Measurements from ENCODE around the gene ASCL1.

ASCL1 gene

GRCh38 chr12:102957339-102958050 lies at the start of gene ASCL1:
ASCL1 (plus strand) TSS chr12:102957674; CDS start chr12:102958245, 571 bp downstream.
- no peak for DNase-seq (ENCODE audit: low spot score)

GRCh38 chr12:102907918-102908317 lies 49.6 kb upstream of the ASCL1 start:
- DNase-seq (ENCODE audit: low spot score) = no peak

GRCh38 chr12:102910137-102910536 lies 47.3 kb upstream of the ASCL1 start:
- DNase-seq (ENCODE audit: low spot score) = no peak

GRCh38 chr12:102910792-102911191 lies 46.7 kb upstream of the ASCL1 start:
- DNase-seq (ENCODE audit: low spot score) = no peak

- DNase-seq (ENCODE audit: low spot score) = no peak
Observed at GRCh38 chr12:102911320-102911719, 46.2 kb upstream of the ASCL1 start.

- no peak for DNase-seq (ENCODE audit: low spot score)
Observed at GRCh38 chr12:102912258-102912657, 45.2 kb upstream of the ASCL1 start.

- no peak for DNase-seq (ENCODE audit: low spot score)
Observed at GRCh38 chr12:102913453-102914226, 43.8 kb upstream of the ASCL1 start.

- DNase-seq (ENCODE audit: low spot score) = no peak
Observed at GRCh38 chr12:102916252-102917025, 41.0 kb upstream of the ASCL1 start.

GRCh38 chr12:102917026-102917787 lies 40.3 kb upstream of the ASCL1 start, which contains the start of gene PAH:
PAH (minus strand) TSS chr12:102917244; CDS start chr12:102917130, 114 bp downstream.
- DNase-seq (ENCODE audit: low spot score) = peak; percentile 54

GRCh38 chr12:102918840-102919239 lies 38.6 kb upstream of the ASCL1 start:
- DNase-seq (ENCODE audit: low spot score) = no peak

GRCh38 chr12:102920271-102920670 lies 37.2 kb upstream of the ASCL1 start:
- DNase-seq (ENCODE audit: low spot score) = peak; percentile 50

- DNase-seq (ENCODE audit: low spot score) = no peak
Observed at GRCh38 chr12:102921240-102921639, 36.2 kb upstream of the ASCL1 start.

GRCh38 chr12:102927220-102927619 lies 30.3 kb upstream of the ASCL1 start:
- no peak for DNase-seq (ENCODE audit: low spot score)

- no peak for DNase-seq (ENCODE audit: low spot score)
Observed at GRCh38 chr12:102933168-102933567, 24.3 kb upstream of the ASCL1 start.

- DNase-seq (ENCODE audit: low spot score) = no peak
Observed at GRCh38 chr12:102939059-102939458, 18.4 kb upstream of the ASCL1 start.

- no peak for DNase-seq (ENCODE audit: low spot score)
Observed at GRCh38 chr12:102939670-102940222, 17.7 kb upstream of the ASCL1 start.

GRCh38 chr12:102946042-102946441 lies 11.4 kb upstream of the ASCL1 start:
- no peak for DNase-seq (ENCODE audit: low spot score)

GRCh38 chr12:102948941-102949352 lies 8.5 kb upstream of the ASCL1 start:
- DNase-seq (ENCODE audit: low spot score) = no peak

- peak; percentile 81 for DNase-seq (ENCODE audit: low spot score)
Observed at GRCh38 chr12:102950107-102950949, 7.1 kb upstream of the ASCL1 start.

- DNase-seq (ENCODE audit: low spot score) = no peak
Observed at GRCh38 chr12:102950950-102951619, 6.4 kb upstream of the ASCL1 start.
